ENCODE measurements around the gene RNF31.
"Not testable (repeated sequence)": the region's sequence is repeated elsewhere in the genome, so short reads cannot be mapped to it uniquely, and the experiment has no call there.

GRCh38 chr14:24202538-24202937, 55.2 kb downstream of the RNF31 start:
- TF ChIP-seq CTCF (IDR thresholded peaks at IDR 0.05); ZFX (IDR thresholded peaks at IDR 0.05; ENCODE audit: borderline replicate concordance): not testable (repeated sequence)

Measured in 22Rv1 (cell line).